Left lung (tissue), 10 donors: ENCODE results near the gene SPTBN1. TPM values are rescaled to one million over a fixed set of nuclear protein-coding genes. Genes with fewer than 3 reads are reported as not detected.

ENCODE experiments used
- ATAC-seq: fragments of 200-7000 bp; cut with Tn5 transposase; one replicate; pipeline ENCODE4 v1.9.1; 2020; ENCODE audit warnings: moderate library complexity
- DNase-seq, 4 donors: peaks; one replicate each; pipeline ENCODE4 v3.0.0-alpha.2; 2013 to 2020
- H3K27ac ChIP-seq, 2 donors: fragments of 200-600 bp; sonication (generic) in 1 of 2; one replicate each; pipeline versions ENCODE4 v1.5.0 to v1.8.0; 2020 to 2021
- H3K27me3 ChIP-seq, 2 donors: fragments of 200-600 bp; sonication (generic) in 1 of 2; one replicate each; pipeline versions ENCODE4 v1.5.0 to v1.8.0; 2020 to 2021
- H3K36me3 ChIP-seq, 2 donors: fragments of 200-600 bp; sonication (generic) in 1 of 2; one replicate each; pipeline versions ENCODE4 v1.5.0 to v1.8.0; 2020 to 2021
- H3K4me1 ChIP-seq, 2 donors: fragments of 200-600 bp; one replicate each; pipeline ENCODE4 v1.8.0; 2021
- H3K4me3 ChIP-seq, 2 donors: fragments of 200-600 bp; sonication (generic) in 1 of 2; one replicate each; pipeline versions ENCODE4 v1.5.0 to v1.8.0; 2020 to 2021; ENCODE audit warnings: mild to moderate bottlenecking in 1 of 2
- H3K9me3 ChIP-seq, 2 donors: fragments of 200-600 bp; sonication (generic) in 1 of 2; one replicate each; pipeline versions ENCODE4 v1.5.0 to v1.8.0; 2020 to 2021
- intact Hi-C, 2 donors: fragments of 100-400 bp; cut with DNase I; formaldehyde crosslinking; loops; one replicate each; pipeline versions ENCODE4 v1.11.2 to v1.14.2; 2022
- polyA plus RNA-seq, 6 donors: library from polyadenylated mRNA; unstranded; fragments of 120-200 nt; gene quantifications; one replicate each; pipeline ENCODE4 v1.2.1, GENCODE V29; 2013; ENCODE audit not compliant: insufficient read length in 6 of 6
- total RNA-seq, 2 donors: library from RNA; stranded (reverse); fragmentation: NEBNext Ultra II Directional; extraction: Animal tissue kit (Norgen Biotek cat#: 25700); gene quantifications; one replicate each; pipeline ENCODE4 v1.2.1, GENCODE V29; 2021
- TF ChIP-seq, protein P1 (sequence below), 2 donors: fragments of 200-600 bp; sonication (generic) in 1 of 2; IDR thresholded peaks; one replicate each; pipeline versions ENCODE4 v1.5.0 to v1.8.0; 2021; ENCODE audit warnings: antibody characterized with exemption in 2 of 2
- donor health status: DM: no; HTN: yes; CAD: no.
- donor health status: DM: no; HTN: no; CAD: no.

Gene SPTBN1
- total and polyA plus RNA-seq, 8 donors = 441 to 578 (median 543) TPM

DNA sequence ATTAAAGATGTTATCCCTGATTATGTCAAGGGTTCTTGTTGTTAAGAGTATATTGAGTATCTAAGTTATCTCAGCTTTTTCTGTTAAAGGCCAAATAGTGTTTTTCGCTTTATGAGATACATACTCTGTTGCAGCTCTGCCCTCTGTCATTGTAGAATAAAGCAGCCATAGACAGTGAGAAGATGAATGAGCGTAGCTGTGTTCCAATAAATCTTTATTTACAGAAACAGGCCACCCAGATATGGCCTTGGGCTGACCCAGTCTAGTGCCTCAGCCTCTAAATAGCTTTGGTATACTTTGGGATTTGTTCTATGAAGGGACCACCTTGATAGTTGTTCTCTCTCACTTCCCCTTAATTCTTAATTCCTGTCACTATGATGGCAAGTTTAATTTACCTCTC is 194.5 kb downstream of the SPTBN1 start:
- H3K27me3 ChIP-seq = no peaks in the 10 kb centered on the region
- intact Hi-C loops = no loop called here
- TF ChIP-seq, protein P1, sequence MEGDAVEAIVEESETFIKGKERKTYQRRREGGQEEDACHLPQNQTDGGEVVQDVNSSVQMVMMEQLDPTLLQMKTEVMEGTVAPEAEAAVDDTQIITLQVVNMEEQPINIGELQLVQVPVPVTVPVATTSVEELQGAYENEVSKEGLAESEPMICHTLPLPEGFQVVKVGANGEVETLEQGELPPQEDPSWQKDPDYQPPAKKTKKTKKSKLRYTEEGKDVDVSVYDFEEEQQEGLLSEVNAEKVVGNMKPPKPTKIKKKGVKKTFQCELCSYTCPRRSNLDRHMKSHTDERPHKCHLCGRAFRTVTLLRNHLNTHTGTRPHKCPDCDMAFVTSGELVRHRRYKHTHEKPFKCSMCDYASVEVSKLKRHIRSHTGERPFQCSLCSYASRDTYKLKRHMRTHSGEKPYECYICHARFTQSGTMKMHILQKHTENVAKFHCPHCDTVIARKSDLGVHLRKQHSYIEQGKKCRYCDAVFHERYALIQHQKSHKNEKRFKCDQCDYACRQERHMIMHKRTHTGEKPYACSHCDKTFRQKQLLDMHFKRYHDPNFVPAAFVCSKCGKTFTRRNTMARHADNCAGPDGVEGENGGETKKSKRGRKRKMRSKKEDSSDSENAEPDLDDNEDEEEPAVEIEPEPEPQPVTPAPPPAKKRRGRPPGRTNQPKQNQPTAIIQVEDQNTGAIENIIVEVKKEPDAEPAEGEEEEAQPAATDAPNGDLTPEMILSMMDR (IDR thresholded peaks at IDR 0.05) = no peak
- peaks cover 0 to 100% of the 10 kb centered on the region in 2 donors for H3K36me3 ChIP-seq
- H3K4me1 ChIP-seq = no peaks in the 10 kb centered on the region
- H3K27ac ChIP-seq = no peak overlapping the region
- no peak for ATAC-seq
- no peak for DNase-seq
- H3K9me3 ChIP-seq = no peaks in the 10 kb centered on the region
- no peak overlapping the region for H3K4me3 ChIP-seq

DNA sequence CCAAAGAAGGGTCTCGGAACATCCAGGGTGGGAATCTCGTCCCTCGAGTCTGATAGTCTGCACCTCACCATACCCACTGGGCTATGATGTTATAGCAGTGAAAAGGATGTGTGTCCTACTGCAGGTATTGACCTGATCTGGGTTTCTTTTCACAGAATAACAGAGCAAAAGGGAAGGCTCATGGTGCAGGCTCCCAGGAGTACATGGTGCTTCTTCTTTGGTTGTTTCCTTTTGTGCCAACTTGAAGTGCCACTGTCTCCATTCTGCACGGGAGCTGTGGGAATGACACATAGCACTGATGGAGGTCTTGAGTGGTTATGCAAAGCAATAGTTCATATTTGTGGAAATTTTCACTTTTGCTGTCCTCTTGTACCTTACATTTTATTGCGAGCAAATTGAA is 195.2 kb downstream of the SPTBN1 start:
- Histone ChIP-seq H3K4me1 (no peaks in the 10 kb centered on the region), H3K9me3 (no peaks in the 10 kb centered on the region), H3K27me3 (no peaks in the 10 kb centered on the region), H3K27ac (no peak overlapping the region), H3K36me3 (peaks cover 0 to 100% of the 10 kb centered on the region in 2 donors), H3K4me3 (no peak overlapping the region)
- DNase-seq (no peak), ATAC-seq (no peak)
- intact Hi-C loops = no loop called here
- TF ChIP-seq, protein P1 (IDR thresholded peaks at IDR 0.05) = no peak

DNA sequence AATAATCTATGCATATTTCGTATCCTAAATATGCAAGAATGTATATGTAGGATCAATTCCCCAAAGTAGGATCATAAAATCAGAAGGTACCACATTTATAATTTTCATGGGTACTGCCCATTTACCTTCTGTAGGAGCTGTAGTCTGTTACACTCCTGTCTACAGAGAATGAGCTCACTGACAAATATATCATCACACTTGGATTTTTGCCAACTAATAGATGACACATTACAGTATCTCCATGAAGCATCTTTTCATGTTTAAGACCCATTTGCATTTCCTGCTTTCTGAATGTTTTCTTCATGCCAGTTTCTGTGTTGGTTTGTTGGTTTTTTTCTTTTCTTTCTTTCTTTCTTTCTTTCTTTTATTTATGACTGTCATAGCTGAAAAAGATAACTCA is 196.4 kb downstream of the SPTBN1 start:
- H3K36me3 ChIP-seq = peaks cover 0 to 100% of the 10 kb centered on the region in 2 donors
- DNase-seq = no peak
- no peaks in the 10 kb centered on the region for H3K9me3 ChIP-seq
- no peaks in the 10 kb centered on the region for H3K4me1 ChIP-seq
- H3K4me3 ChIP-seq = no peak overlapping the region
- no peak overlapping the region for H3K27ac ChIP-seq
- TF ChIP-seq, protein P1 (IDR thresholded peaks at IDR 0.05) = no peak
- intact Hi-C loops = no loop called here
- no peak for ATAC-seq
- no peaks in the 10 kb centered on the region for H3K27me3 ChIP-seq

DNA sequence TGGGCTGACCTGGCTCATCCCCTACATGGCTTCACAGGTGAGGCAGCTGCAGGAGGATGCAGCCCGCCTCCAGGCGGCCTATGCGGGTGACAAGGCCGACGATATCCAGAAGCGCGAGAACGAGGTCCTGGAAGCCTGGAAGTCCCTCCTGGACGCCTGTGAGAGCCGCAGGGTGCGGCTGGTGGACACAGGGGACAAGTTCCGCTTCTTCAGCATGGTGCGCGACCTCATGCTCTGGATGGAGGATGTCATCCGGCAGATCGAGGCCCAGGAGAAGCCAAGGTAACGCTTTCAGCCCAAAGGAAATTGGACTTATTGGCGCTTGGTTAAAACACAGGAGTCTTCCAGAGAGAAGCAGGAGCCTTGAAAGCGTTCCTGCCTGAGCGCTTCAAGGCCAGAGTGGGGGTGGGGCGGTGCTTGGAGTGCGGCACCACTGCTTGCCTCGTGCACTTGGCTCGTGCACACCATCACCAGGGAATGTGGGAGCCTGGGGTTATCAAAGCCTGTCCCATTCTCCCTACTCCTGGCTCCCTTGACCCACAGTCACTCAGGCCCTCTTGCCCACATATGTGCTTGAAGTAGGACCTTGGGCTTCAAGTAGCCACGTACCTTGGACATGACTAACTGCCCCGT is 197.6 kb downstream of the SPTBN1 start:
- no peak overlapping the region for H3K27ac ChIP-seq
- ATAC-seq = no peak

DNA sequence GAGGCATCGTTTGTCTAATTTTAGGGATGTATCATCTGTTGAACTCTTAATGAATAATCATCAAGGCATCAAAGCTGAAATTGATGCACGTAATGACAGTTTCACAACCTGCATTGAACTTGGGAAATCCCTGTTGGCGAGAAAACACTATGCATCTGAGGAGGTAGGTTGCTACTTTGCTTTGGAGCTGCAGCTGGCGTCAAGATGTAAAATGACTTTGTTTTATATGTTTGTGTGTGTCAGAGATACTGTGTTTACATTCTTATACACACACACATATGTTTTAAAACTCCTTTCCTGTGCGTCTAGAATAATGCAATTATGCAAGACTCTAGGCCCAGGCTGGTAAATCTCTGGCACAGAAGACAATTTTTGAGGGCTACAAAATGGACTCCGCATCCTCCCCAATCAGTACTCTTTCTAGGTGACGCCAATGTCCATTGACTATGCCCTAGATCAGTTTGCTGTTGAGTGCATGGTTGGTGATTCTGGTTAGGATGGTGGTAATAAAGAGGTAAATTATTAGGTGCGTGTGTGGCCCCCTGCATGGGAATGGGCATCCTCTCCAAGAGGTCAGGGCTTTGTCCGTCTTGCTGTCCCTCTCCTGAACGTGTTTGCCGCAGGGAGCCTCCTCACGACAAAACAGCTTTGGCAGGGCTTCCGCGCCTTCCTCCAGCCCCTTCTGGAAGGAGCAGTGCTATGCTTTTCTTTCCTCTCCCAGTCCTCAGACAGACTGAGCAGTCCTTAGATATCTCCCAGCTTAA is 199.1 kb downstream of the SPTBN1 start:
- no peak for ATAC-seq
- no peaks in the 10 kb centered on the region for H3K27me3 ChIP-seq
- TF ChIP-seq, protein P1 (IDR thresholded peaks at IDR 0.05) = no peak
- DNase-seq = no peak
- H3K4me1 ChIP-seq = peaks cover 0 to 5% of the 10 kb centered on the region in 2 donors
- no peak overlapping the region for H3K27ac ChIP-seq
- H3K36me3 ChIP-seq = peaks cover 0 to 100% of the 10 kb centered on the region in 2 donors
- H3K4me3 ChIP-seq = no peak overlapping the region
- no peaks in the 10 kb centered on the region for H3K9me3 ChIP-seq
- intact Hi-C loops = no loop called here

More for the DNA sequence above, 197.6 kb downstream of the SPTBN1 start:
- intact Hi-C loops = no loop called here
- no peak overlapping the region for H3K4me3 ChIP-seq
- TF ChIP-seq, protein P1 (IDR thresholded peaks at IDR 0.05) = no peak
- peaks cover 0 to 5% of the 10 kb centered on the region in 2 donors for H3K4me1 ChIP-seq
- H3K36me3 ChIP-seq = peaks cover 0 to 100% of the 10 kb centered on the region in 2 donors
- H3K9me3 ChIP-seq = no peaks in the 10 kb centered on the region
- no peaks in the 10 kb centered on the region for H3K27me3 ChIP-seq
- DNase-seq = no peak
